AG08396 (cell line): Measurements from ENCODE around the gene KIF2A.

Experiments used
- DNase-seq: peaks from one replicate; pipeline ENCODE4 v3.0.0; 2012; ENCODE audit warnings: low spot score, mixed read lengths

The KIF2A gene

GRCh38 chr5:62385131-62385530 lies 79.1 kb downstream of the KIF2A start:
- no peak for DNase-seq

DNA sequence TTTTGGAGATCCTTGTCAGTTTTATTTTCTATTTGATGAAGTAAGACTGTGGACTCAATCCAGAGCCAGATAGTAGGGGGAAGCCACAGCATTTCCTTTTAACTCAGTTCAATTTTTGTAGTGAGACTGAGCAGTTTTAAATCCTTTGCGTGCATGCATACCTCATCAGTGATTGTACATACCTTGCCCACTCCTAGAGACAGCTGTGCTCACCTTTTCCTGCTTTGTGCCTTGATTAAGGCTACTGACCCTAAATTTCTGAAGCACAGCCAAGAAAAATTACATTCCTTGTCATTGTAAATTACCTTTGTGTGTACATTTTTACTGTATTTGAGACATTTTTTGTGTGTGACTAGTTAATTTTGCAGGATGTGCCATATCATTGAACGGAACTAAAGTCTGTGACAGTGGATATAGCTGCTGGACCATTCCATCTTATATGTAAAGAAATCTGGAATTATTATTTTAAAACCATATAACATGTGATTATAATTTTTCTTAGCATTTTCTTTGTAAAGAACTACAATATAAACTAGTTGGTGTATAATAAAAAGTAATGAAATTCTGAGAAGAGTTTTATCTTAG lies 79.9 kb downstream of the KIF2A start:
- no peak for DNase-seq

DNA sequence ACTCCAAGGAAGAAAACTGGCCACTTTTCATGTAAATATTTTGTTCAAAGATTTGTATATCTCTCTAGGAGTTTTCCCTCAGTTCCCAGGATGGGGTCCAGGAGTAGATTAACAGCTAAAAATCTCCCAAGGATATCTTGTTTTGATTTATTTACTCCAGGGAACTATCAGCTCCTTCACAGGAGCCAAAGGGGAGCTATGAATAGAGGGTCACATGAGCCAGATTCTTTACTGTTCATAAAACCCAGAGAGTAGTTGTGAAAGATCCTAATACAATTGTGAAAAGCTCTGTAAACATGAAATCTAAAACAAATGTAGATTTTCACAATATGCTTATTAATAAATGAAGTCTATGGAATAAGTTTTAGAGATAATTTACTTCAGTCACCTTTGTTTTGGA lies 80.8 kb downstream of the KIF2A start:
- DNase-seq = no peak

GRCh38 chr5:62395210-62395950 lies 89.4 kb downstream of the KIF2A start:
- no peak for DNase-seq

GRCh38 chr5:62403411-62404250 lies 97.6 kb downstream of the KIF2A start, which contains the start of gene DIMT1:
Gene DIMT1 (minus strand): TSS chr5:62403905. CDS start chr5:62403772, 133 bp downstream.
- DNase-seq = peak; percentile 95

DNA sequence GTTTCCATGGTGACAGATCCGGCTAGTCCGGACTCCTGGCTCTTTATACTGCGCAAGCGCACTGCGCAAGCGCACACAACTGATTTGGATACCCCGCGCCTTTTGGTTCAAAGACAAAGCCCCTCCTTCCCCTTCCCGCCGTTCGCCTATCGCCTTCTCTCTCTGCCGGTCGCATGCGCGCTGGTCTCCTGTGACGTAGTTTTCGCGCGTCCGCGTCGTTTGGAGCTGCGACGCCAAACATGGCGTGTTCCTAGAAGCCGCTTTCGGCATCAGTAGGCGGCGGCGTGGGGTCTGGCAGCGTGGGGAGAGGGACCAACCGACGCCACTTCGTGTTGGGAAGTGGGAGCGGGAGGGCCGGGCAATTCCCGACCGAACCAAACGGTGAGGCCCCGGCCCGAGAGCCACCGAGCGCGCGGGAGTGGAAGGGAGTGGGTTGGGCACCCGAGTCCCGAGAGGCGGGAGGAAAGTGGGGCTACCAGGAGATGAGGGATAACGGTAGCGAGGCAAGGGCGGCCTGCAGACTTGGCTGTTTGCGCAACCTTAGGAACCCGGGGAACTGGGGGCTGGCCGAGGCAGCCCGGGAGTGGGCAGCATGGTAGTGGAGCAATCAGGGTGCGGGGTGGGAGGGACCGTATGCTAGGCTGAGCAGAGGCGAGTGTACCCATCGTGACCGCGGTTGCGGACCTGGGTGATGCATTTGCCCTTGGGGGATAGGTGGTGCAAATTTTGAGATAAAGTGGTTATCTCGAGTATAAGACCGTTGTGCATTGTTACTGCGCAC lies 106.7 kb downstream of the KIF2A start, which contains the start of gene IPO11:
TSS of gene IPO11 (plus strand) at position 215 of the 781 bp plus-strand sequence. CDS start 24,517 bp downstream, outside the sequence.
- peak; percentile 97 for DNase-seq

GRCh38 chr5:62413711-62414110 lies 107.7 kb downstream of the KIF2A start:
- DNase-seq = no peak

GRCh38 chr5:62418462-62419076 lies 112.6 kb downstream of the KIF2A start:
- no peak for DNase-seq

GRCh38 chr5:62419609-62420008 lies 113.6 kb downstream of the KIF2A start:
- no peak for DNase-seq

DNA sequence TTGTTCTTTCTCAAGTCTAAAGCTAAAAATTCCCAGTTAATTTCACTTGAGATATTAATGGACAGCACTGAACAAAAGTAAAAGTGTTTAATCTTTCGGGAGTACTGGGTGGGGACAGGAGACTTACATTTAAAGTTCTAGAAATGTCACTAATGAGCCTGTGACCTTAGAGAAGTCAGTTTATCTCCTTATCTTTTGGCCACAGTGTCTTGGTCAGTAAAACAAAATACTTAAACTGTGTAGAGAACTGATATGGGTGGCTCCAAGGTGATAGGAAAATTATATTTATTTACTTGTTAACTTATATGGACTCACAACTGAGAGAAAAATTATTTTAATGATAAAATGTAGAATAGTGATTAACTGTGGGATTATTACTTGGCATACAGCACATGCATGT lies 115.4 kb downstream of the KIF2A start:
- no peak for DNase-seq

DNA sequence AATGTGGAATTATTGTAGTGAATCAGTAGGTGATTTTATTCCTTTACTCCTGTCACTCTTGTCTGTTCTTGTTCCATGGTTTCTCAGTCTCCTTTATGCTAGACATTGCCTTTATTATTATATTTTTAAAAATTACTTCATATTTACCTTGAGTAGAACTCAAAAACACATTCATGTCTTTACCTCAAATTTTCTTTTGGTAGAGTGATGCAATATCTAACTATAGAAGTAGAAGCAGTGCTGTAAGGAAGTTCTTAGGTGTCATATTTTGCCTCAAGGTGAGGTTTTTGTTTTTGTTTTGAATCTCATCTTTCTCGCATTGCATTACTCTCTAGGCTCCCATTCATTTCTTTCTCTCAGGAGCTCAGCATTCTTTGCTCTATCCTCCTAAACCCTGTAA lies 118.8 kb downstream of the KIF2A start:
- DNase-seq = no peak

DNA sequence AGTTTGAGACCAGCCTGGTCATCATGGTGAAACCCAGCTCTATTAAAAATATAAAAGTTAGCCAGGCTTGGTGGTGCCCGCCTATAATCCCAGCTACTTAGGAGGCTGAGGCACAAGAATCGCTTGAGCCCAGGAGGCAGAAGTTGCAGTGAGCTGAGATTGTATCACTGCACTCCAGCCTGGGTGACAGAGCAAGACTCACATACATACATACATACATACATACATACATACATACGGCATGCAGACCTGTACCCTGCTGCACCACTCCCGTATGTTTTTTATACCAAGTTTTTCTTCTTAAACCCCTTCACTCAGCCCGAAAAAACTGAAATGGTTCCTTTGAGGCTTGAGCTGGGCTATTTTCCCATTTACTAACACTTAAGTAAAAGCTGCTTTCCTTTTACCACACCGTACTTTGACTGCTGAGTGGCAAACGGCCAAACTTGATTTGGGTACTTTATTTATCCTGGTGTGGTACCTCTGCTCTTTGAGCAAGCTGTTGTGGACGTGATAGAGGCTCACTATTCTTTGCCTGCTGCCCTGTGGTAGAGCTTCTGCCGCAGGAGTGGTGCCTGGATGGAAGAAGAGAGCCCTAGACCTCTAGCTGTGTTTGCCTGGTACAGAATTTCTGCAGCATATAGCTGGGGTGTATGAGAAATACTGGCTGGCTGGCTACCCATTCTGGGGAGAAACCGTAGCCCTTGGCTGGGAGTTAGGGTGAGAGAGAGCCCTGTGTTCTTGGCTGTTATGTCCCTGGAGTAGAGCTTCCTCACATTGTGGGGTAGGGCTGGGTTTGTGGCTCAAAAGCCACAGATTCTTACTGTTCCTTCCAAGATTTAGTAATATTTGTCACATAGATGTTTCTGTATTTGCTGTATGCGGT lies 126.0 kb downstream of the KIF2A start:
- peak; percentile 8 for DNase-seq

DNA sequence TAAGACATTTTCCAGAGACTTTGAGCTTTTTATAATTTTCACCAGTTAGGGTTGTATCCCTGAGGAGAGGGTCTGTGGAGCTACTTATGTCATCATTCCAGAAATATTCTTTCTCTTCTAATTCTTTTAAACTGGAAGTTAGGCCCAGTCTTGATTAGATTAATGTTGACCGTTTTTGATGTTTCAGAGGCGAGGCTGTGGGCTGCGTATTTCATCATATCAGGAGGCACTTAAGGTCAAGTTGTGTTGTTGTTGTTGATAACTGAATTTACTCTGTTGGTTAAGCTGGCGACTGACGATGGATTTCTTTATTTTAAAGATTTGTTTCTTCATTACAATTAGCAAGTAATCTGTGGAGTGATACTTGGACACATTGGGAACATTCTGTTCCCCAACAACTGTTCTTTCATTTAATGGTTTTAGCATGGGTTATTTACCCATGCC lies 126.6 kb downstream of the KIF2A start:
- no peak for DNase-seq
